Erythroblast (primary cell): ENCODE results near the gene PPP1R12B.

Experiments used
- DNase-seq, 2 experiments: peaks; one replicate each; lab custom pipeline; 2025; lab: John Stamatoyannopoulos, UW
- GATA1 ChIP-seq: IDR thresholded peaks from 2 replicates; pipeline ENCODE4 v1.6.1; 2011; ENCODE audit warnings: low read depth, mild to moderate bottlenecking, control low read depth, low read length, moderate library complexity
- POLR2A ChIP-seq: IDR thresholded peaks from 2 replicates; pipeline ENCODE4 v1.6.1; 2011; ENCODE audit warnings: mild to moderate bottlenecking, low read length

PPP1R12B gene

DNA sequence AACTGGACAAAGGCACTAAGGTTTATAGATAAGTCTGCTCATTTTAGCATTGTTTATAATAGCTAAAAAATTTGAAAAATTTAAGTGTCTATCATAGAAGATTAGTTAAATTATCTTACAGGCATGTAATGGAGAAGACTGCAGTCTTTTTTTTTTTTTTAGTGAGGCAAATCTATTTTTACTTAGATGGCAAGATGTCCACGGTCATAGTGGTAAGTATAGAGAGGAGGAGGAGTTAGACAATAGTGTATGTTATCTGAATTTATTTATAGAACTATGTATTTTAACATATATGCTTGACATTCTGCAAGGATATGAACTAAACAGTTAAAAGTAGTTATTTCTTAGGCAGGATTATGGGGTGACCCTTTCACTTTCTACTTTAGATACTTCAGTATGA lies 212.7 kb downstream of the PPP1R12B start:
- no peak for DNase-seq
- TF ChIP-seq POLR2A (no peak), GATA1 (no peak)

DNA sequence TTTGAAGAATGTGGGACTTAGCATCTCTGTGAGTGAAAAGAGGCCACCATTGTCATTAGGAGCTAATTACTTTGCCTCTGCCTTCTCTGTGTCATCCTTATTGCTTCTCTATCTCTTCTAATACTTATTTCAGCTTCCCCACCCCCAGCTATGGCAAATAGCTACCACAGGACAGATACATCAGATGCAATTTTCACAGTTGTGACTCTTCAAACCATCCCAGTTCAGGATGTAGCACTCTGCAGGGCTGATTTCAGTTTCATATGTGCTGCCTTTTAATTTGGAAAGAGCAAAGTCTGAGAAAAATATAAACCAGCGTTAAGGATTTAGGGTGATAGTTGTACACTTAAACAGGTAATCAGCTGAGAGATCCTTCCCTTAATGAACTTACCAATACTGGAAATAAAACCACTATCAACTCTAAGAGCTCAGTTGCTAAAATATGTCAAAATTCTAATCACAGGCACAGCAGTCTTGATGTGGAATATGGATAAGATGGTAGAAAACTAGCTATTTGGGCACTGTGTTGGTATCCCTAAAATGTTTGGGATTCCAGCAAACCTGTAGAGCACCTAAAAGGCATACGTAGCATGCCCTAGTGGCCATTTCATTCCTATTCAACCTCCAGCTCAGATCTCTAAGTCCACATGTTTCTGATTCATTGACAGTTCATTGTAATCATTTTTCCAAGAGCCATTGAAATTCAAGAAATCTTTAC lies 213.4 kb downstream of the PPP1R12B start:
- no peak for DNase-seq
- TF ChIP-seq POLR2A: no peak
- no peak for TF ChIP-seq GATA1

DNA sequence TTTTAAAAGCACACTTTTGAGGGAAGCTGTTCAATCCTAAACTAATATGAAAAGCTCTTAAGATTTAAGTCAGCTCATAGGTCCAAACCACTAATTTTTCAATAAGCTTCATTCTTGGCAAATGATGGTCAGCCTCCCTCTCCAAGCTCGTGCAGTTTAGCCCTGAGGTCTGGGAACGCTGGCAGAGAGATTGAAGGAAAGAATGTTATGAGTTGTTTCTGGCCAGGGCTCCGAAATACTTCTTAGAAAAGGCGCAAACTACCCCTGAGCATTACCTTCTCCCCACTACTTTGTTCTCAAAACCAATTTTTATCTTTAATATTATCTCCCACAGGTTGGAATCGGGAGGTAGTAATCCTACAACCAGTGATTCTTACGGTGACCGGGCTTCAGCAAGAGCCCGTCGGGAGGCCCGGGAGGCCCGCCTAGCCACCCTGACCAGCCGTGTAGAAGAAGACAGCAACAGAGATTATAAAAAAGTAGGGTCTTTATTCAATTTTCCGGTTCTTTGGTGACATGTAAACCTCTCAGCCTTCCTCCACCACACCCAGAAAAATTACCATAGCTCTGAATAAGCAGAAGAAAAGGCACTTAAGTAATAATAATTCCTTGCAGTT lies 214.1 kb downstream of the PPP1R12B start:
- no peak for DNase-seq
- TF ChIP-seq GATA1 (no peak), POLR2A (no peak)

DNA sequence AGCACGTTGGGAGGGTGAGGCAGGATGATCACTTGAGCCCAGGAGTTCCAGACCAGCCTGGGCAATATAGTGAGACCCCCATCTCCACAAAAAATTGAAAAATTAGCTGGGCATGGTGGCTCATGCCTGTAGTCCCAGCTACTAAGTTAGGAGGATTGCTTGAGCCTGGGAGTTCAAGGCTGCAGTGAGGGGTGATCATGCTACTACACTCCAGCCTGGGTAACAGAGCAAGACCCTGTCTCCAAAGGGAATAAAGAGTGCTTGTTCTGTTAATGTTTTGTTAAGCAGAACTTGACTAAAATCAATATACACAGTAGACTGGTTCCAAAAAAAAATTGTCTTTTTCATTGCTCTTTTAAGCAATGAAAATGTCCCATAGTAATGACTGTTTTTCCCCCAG lies 215.3 kb downstream of the PPP1R12B start:
- DNase-seq: no peak
- TF ChIP-seq GATA1 (no peak), POLR2A (no peak)

DNA sequence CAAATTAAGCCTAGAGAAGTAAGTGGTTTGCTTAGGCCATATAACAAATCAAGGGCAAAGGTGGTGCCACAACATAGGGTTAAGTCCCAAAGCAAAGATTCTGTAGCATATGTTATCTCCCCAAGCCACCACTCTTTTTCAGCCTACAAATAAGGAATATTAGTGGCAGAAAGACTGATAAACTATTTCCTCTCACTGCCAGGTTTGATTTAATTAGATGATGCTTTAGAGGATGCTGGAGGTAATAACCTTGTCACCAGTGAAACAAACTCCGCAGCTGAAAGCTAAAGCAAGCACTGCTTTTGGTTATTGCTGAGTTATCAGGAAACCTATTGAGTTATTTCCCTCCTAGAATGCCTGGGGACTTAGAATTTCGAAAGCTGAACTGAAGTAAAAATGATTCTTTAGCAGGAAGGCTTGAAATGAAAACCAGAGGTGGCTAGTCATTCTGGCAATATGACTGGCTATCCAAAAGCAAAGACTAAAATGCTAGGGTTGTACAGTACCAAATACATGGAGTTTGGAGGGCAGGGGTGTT lies 216.5 kb downstream of the PPP1R12B start:
- no peak for DNase-seq
- no peak for TF ChIP-seq POLR2A
- TF ChIP-seq GATA1: no peak

DNA sequence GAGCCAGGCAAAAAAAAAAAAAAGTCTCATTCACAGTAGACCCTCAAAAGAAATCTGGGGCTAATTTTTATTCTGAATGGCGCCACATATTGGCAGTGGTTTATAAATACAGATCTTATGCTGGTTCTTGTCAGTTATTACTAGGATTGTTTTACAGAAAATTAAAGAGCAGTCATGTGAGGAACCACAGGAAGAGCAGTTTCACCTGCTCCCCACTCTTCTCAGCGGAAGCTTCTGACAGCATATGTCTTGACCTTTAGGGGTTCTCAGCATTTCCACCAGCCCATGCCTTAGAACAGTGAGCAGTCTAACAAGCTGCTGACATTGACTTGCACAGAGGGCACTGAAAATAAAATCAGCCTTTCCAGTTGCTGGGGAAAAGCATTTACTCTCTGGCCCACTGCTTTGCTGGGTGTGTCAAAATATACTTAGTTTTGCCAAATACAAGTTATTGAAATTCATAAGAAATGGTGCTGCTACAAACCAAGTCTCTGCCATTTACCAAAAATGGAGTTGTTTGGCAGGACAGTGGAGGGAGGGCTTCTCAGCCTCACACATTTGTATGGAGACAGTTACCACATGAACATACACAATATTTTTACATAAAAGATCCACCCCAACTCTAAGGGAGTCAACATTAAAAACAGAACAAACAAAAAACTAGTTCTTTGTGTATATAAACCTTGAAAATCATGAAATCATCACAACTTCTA lies 217.5 kb downstream of the PPP1R12B start:
- no peak for DNase-seq

DNA sequence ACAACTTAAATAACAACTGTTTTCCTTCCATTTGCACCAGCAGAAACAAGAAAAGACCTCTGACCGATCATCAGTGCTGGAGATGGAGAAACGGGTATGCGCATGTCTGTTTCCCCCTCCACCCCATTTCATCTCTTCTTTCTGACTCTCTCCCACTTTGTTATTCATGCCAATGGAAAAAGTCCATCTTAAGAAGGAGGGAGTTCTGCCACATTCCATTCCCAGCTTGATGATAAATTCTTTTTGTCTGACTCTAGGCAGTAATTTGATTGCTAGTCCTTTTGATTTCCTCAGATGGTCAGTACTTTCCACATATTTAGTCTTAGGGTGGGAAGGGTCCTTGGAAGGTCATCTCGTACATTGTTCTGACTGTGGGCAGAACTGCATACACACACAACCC lies 219.2 kb downstream of the PPP1R12B start:
- no peak for DNase-seq
- TF ChIP-seq POLR2A (no peak), GATA1 (no peak)

More for the DNA sequence above, 217.5 kb downstream of the PPP1R12B start:
- no peak for TF ChIP-seq POLR2A
- no peak for TF ChIP-seq GATA1

DNA sequence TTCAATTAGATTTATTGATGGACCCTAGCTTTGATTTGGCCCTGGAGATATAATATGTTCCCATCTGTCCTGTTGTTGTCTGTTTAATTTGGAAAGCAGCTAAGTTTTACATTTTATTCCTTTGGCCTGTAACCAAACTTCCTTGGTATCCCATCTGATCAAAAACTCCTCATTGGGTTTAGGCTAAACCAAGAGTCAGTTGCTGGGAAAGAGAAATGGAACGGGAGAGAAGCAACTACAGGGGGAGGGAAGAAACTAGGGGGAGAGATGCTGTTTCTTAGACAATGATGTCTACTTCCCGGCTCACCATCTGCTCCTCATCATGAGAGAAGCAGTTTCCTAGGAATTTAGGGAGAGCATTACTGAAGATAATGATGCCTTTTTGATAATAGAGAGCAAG lies 219.9 kb downstream of the PPP1R12B start:
- no peak for DNase-seq
- TF ChIP-seq POLR2A (no peak), GATA1 (no peak)

DNA sequence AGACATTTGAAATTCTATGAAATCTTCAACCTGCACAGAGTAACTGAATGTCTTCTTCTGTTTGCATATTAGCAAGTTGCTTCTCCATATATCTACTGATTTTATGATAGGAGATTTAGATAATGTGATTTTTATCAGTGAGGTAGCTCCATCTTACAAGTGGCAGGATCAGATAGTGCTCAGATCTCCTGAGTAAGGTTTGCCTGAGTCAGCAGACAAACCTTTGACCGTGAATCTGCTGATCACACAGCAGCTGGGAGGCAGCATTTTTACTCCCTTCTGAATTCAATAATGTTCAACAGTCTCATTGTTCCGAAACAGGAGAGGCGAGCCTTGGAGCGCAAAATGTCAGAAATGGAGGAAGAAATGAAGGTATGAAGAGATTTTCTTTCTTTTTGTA lies 220.3 kb downstream of the PPP1R12B start:
- no peak for DNase-seq
- TF ChIP-seq GATA1: no peak
- no peak for TF ChIP-seq POLR2A

DNA sequence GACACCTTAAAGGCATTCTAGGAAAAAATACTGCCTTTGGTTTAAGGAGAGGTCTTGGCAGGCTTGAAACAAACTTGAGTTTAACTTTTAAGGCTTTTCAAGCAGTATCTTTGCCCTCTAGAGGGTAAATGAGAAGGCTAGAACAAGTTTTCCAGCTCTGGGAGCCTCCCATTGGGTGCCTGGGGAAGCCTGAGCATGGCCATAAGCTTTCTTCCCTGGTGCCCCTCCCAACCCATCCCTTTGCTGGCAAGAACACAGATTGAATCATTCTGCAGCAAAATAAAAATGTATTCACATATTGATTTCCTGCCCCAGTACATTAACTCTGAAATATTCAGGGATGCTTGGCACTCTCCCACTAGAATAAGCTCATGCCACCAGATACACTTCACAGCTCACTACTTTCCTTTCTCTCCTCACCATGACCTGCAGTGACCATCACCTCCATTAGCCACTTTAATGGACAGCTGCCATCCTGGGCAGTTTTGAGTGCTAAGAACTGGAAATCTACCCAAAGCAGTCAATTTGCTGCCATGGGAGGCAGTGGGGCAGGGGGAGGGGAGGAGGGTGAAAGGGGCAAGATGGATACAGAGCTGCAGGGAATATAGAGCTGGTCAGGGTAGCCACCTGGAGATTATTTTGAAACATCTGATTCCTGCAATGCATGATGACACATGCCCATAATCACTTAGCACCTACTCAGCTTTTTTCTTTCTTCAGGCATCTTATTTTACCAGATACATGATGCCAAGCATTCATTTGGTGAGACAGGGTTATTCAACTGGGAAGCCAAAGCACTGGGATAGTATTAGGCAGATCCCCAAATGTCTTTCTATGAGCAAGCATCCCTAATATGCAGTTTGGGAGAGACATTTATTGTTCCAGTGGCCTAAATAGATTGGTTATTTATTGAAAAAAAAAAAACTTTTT lies 221.2 kb downstream of the PPP1R12B start:
- TF ChIP-seq POLR2A: no peak
- no peak for DNase-seq

DNA sequence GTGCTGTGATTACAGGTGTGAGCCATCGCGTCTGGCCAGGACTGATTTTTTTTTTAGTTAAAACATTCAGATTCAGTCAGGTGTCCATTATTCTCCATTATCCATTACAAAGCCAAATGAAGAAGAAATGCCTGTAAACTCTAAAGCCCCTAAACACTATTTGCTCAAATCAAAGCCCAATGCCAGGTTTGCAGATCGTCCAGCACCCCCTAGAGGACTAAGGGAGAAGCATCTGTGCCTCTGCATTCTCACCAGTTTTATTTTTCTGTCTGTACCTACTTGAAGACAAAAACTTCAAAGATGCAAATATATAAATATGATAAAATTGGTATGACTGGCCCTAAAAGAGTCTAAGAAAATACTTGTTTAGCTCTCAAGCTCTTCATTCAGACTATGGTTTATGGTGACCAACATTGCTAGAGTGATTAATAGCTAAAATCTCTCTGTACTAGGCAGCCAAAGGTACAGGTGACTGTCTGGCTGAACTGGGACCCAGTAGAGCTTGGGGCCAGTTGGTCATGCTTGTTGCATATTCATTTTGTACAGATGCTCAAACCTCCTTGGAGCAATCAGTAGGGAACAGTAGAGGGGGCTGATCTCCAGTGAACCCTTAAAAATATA lies 223.3 kb downstream of the PPP1R12B start:
- DNase-seq: peak; percentile 44 to 71
- no peak for TF ChIP-seq GATA1
- TF ChIP-seq POLR2A: no peak

DNA sequence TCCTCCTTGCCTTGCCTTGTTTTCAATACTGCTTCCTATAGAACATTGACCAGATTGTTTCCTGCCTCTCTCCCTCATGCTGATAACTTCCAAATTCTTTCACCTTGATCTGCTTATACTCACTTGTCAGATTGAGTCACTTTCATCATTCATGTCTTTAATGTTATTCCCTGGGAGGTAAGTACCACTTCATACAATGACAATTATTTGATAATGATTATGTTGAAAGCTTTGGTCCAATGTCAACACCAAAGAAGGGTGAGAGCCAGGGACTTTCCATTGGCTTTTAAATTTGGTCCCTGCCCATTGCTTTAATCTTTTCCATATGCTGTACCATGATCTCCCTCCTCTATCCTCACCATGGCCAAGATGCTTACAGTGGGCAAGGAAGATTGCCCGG lies 224.4 kb downstream of the PPP1R12B start:
- no peak for DNase-seq
- no peak for TF ChIP-seq GATA1
